HEK293 (cell line): ENCODE data around the gene GNLY.

Source experiments
- CTCF ChIA-PET: fragments of 350-600 bp; formaldehyde crosslinking; extraction: SDS; loops from one replicate; lab custom pipeline; 2021; ENCODE audit warnings: antibody characterized with exemption; lab: Yijun Ruan, JAX
- POLR2A ChIA-PET: fragments of 300-600 bp; formaldehyde crosslinking; extraction: SDS; loops from one replicate; lab custom pipeline; 2020; ENCODE audit warnings: antibody characterized with exemption, inconsistent platforms; lab: Yijun Ruan, JAX
- H3K27ac ChIP-seq: fragments of 200-500 bp; sonication (Bioruptor generic); 2 replicates; pipeline ENCODE4 v1.5.1; 2014; ENCODE audit warnings: low read depth, low read length, control low read depth, inconsistent platforms; ENCODE audit errors: extremely low read depth
- H3K36me3 ChIP-seq, 2 experiments: fragments of 200-500 bp in 1 of 2; sonication (Bioruptor generic) in 1 of 2; 1 replicate in 1 of 2; 2 replicates in 1 of 2; pipeline ENCODE4 v1.5.1; 2014 to 2017; ENCODE audit warnings: inconsistent platforms in 2 of 2, low read length in 2 of 2; ENCODE audit not compliant: control insufficient read depth in 2 of 2, insufficient read depth in 1 of 2
- H3K4me1 ChIP-seq: fragments of 200-500 bp; sonication (Bioruptor generic); 2 replicates; pipeline ENCODE4 v1.5.1; 2014; ENCODE audit warnings: mild to moderate bottlenecking, low read length, inconsistent platforms; ENCODE audit not compliant: control insufficient read depth, insufficient read depth
- H3K4me3 ChIP-seq: 2 replicates; pipeline ENCODE4 v1.5.1; 2011; ENCODE audit warnings: low read depth, mild to moderate bottlenecking, control low read depth, low read length, moderate library complexity
- H3K9me3 ChIP-seq: fragments of 200-500 bp; sonication (Bioruptor generic); 2 replicates; pipeline ENCODE4 v1.5.1; 2014; ENCODE audit warnings: low read depth, low read length, inconsistent platforms; ENCODE audit not compliant: control insufficient read depth, insufficient read depth
- GFI1B ChIP-seq: fragments of 450-650 bp; formaldehyde crosslinking; IDR thresholded peaks from 2 replicates; pipeline ENCODE4 v1.5.1; 2016; ENCODE audit warnings: missing biosample characterization, missing genetic modification characterization
- MYNN ChIP-seq: fragments of 450-650 bp; formaldehyde crosslinking; IDR thresholded peaks from 2 replicates; pipeline ENCODE4 v1.5.1; 2016; ENCODE audit warnings: missing biosample characterization, missing genetic modification characterization, borderline replicate concordance
- ZBTB1 ChIP-seq: fragments of 450-650 bp; formaldehyde crosslinking; IDR thresholded peaks from 2 replicates; pipeline ENCODE4 v1.5.1; 2016; ENCODE audit warnings: missing biosample characterization, missing genetic modification characterization
- ZNF121 ChIP-seq: fragments of 450-650 bp; formaldehyde crosslinking; IDR thresholded peaks from 2 replicates; pipeline ENCODE4 v1.5.1; 2016; ENCODE audit warnings: missing biosample characterization, missing genetic modification characterization
- ZNF155 ChIP-seq: fragments of 450-650 bp; formaldehyde crosslinking; IDR thresholded peaks from 2 replicates; pipeline ENCODE4 v1.5.1; 2016; ENCODE audit warnings: missing biosample characterization, missing genetic modification characterization
- ZNF16 ChIP-seq: fragments of 450-650 bp; formaldehyde crosslinking; IDR thresholded peaks from 2 replicates; pipeline ENCODE4 v1.5.1; 2016; ENCODE audit warnings: low read depth, missing biosample characterization, missing genetic modification characterization
- ZNF221 ChIP-seq: fragments of 450-650 bp; formaldehyde crosslinking; IDR thresholded peaks from 2 replicates; pipeline ENCODE4 v1.5.1; 2017; ENCODE audit warnings: missing biosample characterization, missing genetic modification characterization, borderline replicate concordance
- ZNF433 ChIP-seq: fragments of 450-650 bp; formaldehyde crosslinking; IDR thresholded peaks from 2 replicates; pipeline ENCODE4 v1.5.1; 2016; ENCODE audit warnings: missing biosample characterization, missing genetic modification characterization, low read depth
- ZNF501 ChIP-seq: fragments of 450-650 bp; formaldehyde crosslinking; IDR thresholded peaks from 2 replicates; pipeline ENCODE4 v1.5.1; 2016; ENCODE audit warnings: missing biosample characterization, missing genetic modification characterization
- ZNF629 ChIP-seq: fragments of 450-650 bp; formaldehyde crosslinking; IDR thresholded peaks from 2 replicates; pipeline ENCODE4 v1.5.1; 2017; ENCODE audit warnings: missing biosample characterization, missing genetic modification characterization
- ZNF843 ChIP-seq: fragments of 450-650 bp; formaldehyde crosslinking; IDR thresholded peaks from 2 replicates; pipeline ENCODE4 v1.5.1; 2016; ENCODE audit warnings: missing biosample characterization, missing genetic modification characterization
- TF ChIP-seq, protein P1 (sequence below): fragments of 450-650 bp; formaldehyde crosslinking; conservative IDR thresholded peaks from 2 replicates; pipeline ENCODE4 v1.5.1; 2016; ENCODE audit warnings: low read depth, missing biosample characterization, missing genetic modification characterization
- TF ChIP-seq, protein P2 (sequence below): fragments of 450-650 bp; formaldehyde crosslinking; IDR thresholded peaks from 2 replicates; pipeline ENCODE4 v1.5.1; 2017; ENCODE audit warnings: missing biosample characterization, missing genetic modification characterization
- TF ChIP-seq, protein P3 (sequence below): IDR thresholded peaks from 2 replicates; pipeline ENCODE4 v1.6.1; 2011; ENCODE audit warnings: mild to moderate bottlenecking, low read depth, low read length, borderline replicate concordance

The GNLY gene

DNA sequence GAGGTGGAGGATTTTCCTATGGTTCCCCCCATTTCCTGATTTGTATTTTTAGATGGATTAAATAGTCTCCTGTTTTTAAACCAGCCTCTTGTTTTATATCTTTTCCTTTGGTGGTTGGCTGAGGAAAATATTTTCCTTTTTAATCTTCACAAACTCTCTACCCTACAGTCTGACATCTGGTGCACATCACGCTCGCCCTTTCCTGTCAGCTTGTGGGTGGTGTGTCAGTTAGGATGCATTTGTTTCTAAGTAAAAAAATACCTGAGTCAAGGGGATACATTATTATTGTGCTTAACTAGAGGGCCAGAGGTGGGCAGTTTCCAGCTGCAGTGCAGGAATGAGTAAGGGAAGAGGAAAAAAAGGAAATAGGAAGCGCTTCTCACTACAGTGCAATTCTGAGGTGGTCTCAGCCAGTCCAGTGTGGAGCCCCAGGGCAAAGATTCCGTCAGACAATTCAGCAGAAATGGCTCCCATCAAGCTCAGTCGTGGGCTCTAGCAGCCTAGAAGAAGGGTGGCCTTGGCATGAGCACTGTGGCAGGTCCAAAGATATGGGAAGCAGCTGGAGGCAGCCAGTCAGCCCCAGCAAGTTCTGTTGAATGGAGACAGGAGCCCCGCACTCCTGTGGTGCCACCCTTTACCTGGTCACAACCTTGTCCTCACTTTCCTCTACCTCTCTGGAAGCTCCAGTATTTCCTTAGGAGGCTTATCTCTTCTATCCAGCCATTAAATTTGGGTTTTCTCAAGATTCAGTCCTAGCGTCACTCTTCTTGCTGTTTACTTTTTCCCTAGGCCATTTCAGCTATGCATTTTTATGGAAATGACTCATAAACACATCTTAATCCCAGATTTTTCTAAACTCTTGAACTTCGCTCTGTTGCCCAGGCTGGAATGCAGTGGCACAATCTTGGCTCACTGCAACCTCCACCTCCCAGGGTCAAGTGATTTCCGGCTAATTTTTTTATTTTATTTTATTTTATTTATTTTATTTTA is 44.7 kb upstream of the GNLY start:
- H3K36me3 ChIP-seq = peaks cover 63 to 85% of the 10 kb centered on the region in 2 experiments
- no peak overlapping the region for H3K27ac ChIP-seq
- POLR2A ChIA-PET = interaction anchor here (1.5 kb wide), 1 partner anchor 17 kb away, joined by 3 read pairs; no protein-coding TSS in a partner anchor
- CTCF ChIA-PET = interaction anchor here (0.6 to 3.1 kb wide), 9 partner anchors 8 to 165 kb away, joined by 3 to 19 read pairs (median 5); no protein-coding TSS in a partner anchor
- TF ChIP-seq ZNF221 (tag by site-specific recombination) = no peak
- TF ChIP-seq, protein P1, sequence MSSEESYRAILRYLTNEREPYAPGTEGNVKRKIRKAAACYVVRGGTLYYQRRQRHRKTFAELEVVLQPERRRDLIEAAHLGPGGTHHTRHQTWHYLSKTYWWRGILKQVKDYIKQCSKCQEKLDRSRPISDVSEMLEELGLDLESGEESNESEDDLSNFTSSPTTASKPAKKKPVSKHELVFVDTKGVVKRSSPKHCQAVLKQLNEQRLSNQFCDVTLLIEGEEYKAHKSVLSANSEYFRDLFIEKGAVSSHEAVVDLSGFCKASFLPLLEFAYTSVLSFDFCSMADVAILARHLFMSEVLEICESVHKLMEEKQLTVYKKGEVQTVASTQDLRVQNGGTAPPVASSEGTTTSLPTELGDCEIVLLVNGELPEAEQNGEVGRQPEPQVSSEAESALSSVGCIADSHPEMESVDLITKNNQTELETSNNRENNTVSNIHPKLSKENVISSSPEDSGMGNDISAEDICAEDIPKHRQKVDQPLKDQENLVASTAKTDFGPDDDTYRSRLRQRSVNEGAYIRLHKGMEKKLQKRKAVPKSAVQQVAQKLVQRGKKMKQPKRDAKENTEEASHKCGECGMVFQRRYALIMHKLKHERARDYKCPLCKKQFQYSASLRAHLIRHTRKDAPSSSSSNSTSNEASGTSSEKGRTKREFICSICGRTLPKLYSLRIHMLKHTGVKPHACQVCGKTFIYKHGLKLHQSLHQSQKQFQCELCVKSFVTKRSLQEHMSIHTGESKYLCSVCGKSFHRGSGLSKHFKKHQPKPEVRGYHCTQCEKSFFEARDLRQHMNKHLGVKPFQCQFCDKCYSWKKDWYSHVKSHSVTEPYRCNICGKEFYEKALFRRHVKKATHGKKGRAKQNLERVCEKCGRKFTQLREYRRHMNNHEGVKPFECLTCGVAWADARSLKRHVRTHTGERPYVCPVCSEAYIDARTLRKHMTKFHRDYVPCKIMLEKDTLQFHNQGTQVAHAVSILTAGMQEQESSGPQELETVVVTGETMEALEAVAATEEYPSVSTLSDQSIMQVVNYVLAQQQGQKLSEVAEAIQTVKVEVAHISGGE = no peak
- TF ChIP-seq ZNF501 (tag by site-specific recombination) = no peak
- TF ChIP-seq ZNF16 (tag by site-specific recombination) = no peak
- no peak for TF ChIP-seq ZNF433 (tag by site-specific recombination)
- TF ChIP-seq, protein P2, sequence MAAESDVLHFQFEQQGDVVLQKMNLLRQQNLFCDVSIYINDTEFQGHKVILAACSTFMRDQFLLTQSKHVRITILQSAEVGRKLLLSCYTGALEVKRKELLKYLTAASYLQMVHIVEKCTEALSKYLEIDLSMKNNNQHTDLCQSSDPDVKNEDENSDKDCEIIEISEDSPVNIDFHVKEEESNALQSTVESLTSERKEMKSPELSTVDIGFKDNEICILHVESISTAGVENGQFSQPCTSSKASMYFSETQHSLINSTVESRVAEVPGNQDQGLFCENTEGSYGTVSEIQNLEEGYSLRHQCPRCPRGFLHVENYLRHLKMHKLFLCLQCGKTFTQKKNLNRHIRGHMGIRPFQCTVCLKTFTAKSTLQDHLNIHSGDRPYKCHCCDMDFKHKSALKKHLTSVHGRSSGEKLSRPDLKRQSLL (tag by site-specific recombination) = no peak
- TF ChIP-seq ZNF155 (tag by site-specific recombination) = no peak
- TF ChIP-seq ZNF843 (tag by site-specific recombination) = no peak
- no peak overlapping the region for H3K4me3 ChIP-seq
- no peaks in the 10 kb centered on the region for H3K4me1 ChIP-seq
- no peaks in the 10 kb centered on the region for H3K9me3 ChIP-seq

DNA sequence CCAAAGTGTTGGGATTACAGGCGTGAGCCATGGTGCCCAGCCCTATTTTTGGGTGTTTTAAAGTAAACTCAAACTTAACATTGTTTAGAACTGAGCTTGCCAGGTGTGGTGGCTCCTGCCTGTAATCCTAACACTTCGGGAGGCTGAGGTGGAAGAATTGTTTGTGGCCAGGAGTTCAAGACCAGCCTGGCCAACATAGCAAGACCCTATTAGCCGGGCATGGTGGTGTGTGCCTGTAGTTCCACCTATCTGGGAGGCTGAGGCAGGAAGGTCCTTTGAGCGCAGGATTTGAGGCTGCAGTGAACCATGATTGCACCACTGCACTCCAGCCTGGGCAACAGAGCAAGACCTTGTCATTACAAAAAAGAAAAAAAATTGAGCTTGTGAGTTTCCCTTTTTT is 43.7 kb upstream of the GNLY start:
- Histone ChIP-seq H3K4me1 (no peaks in the 10 kb centered on the region), H3K4me3 (no peak overlapping the region), H3K36me3 (peaks cover 57 to 76% of the 10 kb centered on the region in 2 experiments), H3K27ac (no peak overlapping the region), H3K9me3 (no peaks in the 10 kb centered on the region)
- ChIA-PET CTCF (interaction anchor here (0.6 to 3.1 kb wide), 3 partner anchors 14 to 162 kb away, joined by 4 to 19 read pairs (median 5); no protein-coding TSS in a partner anchor), POLR2A (interaction anchor here (0.6 kb wide), 1 partner anchor 11 kb away, joined by 3 read pairs; no protein-coding TSS in a partner anchor)
- TF ChIP-seq, protein P3, sequence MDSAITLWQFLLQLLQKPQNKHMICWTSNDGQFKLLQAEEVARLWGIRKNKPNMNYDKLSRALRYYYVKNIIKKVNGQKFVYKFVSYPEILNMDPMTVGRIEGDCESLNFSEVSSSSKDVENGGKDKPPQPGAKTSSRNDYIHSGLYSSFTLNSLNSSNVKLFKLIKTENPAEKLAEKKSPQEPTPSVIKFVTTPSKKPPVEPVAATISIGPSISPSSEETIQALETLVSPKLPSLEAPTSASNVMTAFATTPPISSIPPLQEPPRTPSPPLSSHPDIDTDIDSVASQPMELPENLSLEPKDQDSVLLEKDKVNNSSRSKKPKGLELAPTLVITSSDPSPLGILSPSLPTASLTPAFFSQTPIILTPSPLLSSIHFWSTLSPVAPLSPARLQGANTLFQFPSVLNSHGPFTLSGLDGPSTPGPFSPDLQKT = no peak
- TF ChIP-seq ZNF629 (tag by site-specific recombination) (no peak), MYNN (no peak), ZNF121 (peak; percentile 85)

DNA sequence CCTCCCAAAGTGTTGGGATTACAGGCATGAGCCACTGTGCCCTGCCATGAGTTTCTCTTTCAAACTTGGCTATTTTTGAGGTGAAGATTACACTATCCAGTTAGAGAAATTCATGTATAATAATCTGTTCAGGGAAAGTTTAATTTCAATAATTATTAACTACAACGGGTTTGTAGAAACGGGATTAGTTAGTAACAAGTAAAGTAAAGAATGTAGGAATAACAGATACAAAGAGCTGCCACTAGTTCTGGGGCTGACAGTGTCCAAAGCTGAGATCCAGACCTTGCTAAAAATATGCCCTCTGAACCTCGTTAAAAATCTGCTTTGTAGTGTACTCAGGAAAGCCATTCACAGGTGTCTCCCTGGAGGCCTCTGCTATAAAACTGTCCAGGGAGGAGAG is 43.1 kb upstream of the GNLY start:
- Histone ChIP-seq H3K4me1 (no peaks in the 10 kb centered on the region), H3K27ac (no peak overlapping the region), H3K36me3 (peaks cover 52 to 72% of the 10 kb centered on the region in 2 experiments), H3K9me3 (no peaks in the 10 kb centered on the region), H3K4me3 (no peak overlapping the region)
- CTCF ChIA-PET = interaction anchor here (0.8 to 3.1 kb wide), 2 partner anchors 14 to 78 kb away, joined by 3 to 19 read pairs; no protein-coding TSS in a partner anchor
- POLR2A ChIA-PET = no interaction called here
- TF ChIP-seq ZBTB1 (tag by site-specific recombination) = no peak
- TF ChIP-seq GFI1B (tag by site-specific recombination) = no peak
- TF ChIP-seq, protein P1 = no peak
- TF ChIP-seq ZNF155 (tag by site-specific recombination) = no peak
